HG02885 (cell line): ENCODE measurements around the gene TMEM131L.

Experiments used
- ATAC-seq: cut with Tn5 transposase; IDR thresholded peaks from one replicate; pipeline ENCODE4 v1.9.1; 2021; ENCODE audit warnings: mild to moderate bottlenecking; ENCODE audit not compliant: unreplicated experiment, poor library complexity

TMEM131L gene

GRCh38 chr4:153669838-153670237 lies 203.7 kb downstream of the TMEM131L start:
- no peak for ATAC-seq

- no peak for ATAC-seq
Measured at GRCh38 chr4:153676486-153676885, 210.3 kb downstream of the TMEM131L start.

- no peak for ATAC-seq
Measured at GRCh38 chr4:153676984-153677383, 210.8 kb downstream of the TMEM131L start.

GRCh38 chr4:153679486-153679885 lies 213.3 kb downstream of the TMEM131L start:
- no peak for ATAC-seq

- ATAC-seq = no peak
Measured at GRCh38 chr4:153683763-153684181, 217.6 kb downstream of the TMEM131L start.

- peak; percentile 93 for ATAC-seq
Measured at GRCh38 chr4:153684182-153684970, 218.2 kb downstream of the TMEM131L start, which contains the start of gene TLR2. TLR2 (plus strand) TSS chr4:153684280; CDS start chr4:153702908, 18,628 bp downstream.

- ATAC-seq = peak; percentile 21
Measured at GRCh38 chr4:153684971-153685371, 218.8 kb downstream of the TMEM131L start.
